BJ (cell line): Measurements from ENCODE around the gene SIGLEC1. TPM values are rescaled to one million over a fixed set of nuclear protein-coding genes. Genes with fewer than 3 reads are reported as not detected.

Source experiments
- CTCF ChIA-PET: fragments of 350-600 bp; formaldehyde crosslinking; extraction: SDS; loops from one replicate; lab custom pipeline; 2021; ENCODE audit warnings: antibody characterized with exemption, inconsistent platforms; lab: Yijun Ruan, JAX
- POLR2A ChIA-PET: fragments of 300-600 bp; sonication (Branson Sonifier 250); formaldehyde crosslinking; extraction: SDS; loops from one replicate; lab custom pipeline; 2021; ENCODE audit warnings: antibody characterized with exemption; lab: Charles Lee
- DNase-seq: peaks from one replicate; pipeline ENCODE4 v3.0.0-alpha.2; 2011; ENCODE audit warnings: low read depth
- H3K27me3 ChIP-seq: 2 replicates; pipeline ENCODE4 v1.6.0; 2011; ENCODE audit warnings: low read length; ENCODE audit not compliant: control insufficient read depth, insufficient read depth
- H3K36me3 ChIP-seq: 2 replicates; pipeline ENCODE4 v1.5.1; 2011; ENCODE audit warnings: low read length; ENCODE audit not compliant: control insufficient read depth, insufficient read depth
- H3K4me3 ChIP-seq: 2 replicates; pipeline ENCODE4 v1.5.1; 2011; ENCODE audit warnings: low read depth, mild to moderate bottlenecking, control low read depth, low read length
- polyA plus RNA-seq: library from polyadenylated mRNA; depleted of rRNA; stranded (reverse); fragments of >200 nt; gene quantifications from 2 replicates; pipeline ENCODE4 v1.2.3, GENCODE V29; 2011
- TF ChIP-seq, protein P1 (sequence below): IDR thresholded peaks from 2 replicates; pipeline ENCODE4 v1.5.1; 2011; ENCODE audit warnings: low read depth, mild to moderate bottlenecking, control low read depth, inconsistent platforms, low read length, moderate library complexity; ENCODE audit not compliant: insufficient read depth

SIGLEC1 gene
- polyA plus RNA-seq, 1 experiment = not detected

DNA sequence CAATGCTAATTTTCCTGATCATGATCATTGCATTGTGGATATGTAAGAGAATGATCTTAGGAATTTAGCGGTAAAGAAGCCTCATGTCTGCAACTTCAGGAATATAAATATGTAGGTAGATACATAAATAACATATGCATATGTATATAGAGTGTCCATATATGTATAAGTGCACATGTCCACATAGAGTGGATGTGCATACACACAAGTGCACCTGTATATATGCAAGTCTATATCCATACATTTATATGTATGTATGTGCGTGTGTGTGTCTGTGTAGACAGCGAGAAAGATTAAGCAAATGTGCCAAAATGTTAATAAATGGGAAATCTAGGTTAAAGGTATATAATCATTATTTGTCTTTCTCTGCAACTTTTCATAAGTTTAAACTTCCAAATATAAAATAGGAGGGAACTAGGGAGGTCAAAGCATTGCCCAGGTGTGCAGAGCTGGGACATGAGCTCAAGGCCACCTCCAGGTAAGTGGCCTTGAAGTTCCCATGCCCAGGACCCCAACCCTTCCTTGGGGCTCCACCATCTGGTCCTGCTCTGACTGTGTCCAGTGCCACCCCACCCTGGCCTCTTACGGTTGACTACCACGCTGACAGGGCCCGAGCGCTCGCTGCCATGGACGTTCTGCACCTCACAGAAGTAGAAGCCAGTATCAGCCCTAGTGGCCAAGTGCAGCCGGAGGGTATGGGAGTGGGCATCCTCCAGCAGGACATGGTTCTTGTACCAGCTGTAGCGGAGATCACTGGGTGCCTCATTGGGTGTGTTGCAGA, 9.6 kb downstream of the SIGLEC1 start:
- H3K27me3 ChIP-seq = peaks cover 2% of the 10 kb centered on the region

DNA sequence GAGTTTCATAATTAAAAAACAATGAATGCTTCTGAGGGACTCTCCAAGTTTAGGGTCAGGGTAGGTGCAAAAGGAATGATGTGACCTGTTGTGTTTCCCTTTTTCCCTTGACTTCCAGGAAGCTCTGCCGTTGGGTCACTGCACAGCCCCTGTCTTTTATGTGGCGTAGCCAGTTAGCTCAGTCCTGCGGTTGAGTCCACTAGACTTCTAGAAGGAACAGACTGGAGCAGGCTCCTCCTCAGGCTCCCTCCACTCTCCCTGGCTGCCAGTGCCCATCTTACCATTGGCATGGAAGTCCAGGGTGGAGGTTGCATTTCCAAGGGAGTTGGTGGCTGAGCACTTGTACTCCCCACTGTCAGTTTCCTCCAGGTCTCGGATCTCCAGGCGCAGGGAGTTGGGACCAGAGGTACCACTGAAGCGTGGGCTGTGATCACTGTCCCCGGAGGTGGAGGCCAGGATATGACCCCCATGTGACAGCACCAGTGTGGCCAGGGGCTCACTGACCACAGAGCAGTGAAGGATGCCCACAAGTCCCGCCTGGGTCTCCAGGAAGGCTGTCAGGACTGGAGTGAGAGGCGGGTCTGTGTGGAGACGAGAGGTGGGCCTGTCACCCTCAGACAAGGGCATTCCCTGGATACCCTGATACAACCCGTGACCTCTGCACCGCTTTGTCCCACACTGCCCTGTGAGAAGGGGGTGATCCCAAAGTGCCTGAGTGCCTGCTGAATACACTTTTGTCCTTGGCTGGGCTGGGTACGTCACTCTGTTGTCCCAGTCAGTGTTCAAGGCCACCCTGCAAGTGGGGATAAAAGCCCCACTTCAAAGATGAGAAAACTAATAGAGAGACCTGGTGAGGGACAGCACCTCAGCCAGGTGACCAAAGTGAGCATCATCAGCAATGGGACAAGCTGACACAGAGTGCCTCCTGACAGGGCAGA, 11.1 kb downstream of the SIGLEC1 start:
- H3K27me3 ChIP-seq = peaks cover 2% of the 10 kb centered on the region; the same call in 1 of the 2 replicates
- no peak overlapping the region for H3K4me3 ChIP-seq
- ChIA-PET CTCF (interaction anchor here (1.1 to 7.6 kb wide), 4 partner anchors 10 to 85 kb away, joined by 3 to 75 read pairs (median 28); partner anchors contain the start of genes CENPB and SIGLEC1), POLR2A (no interaction called here)
- no peak for DNase-seq
- TF ChIP-seq, protein P1, sequence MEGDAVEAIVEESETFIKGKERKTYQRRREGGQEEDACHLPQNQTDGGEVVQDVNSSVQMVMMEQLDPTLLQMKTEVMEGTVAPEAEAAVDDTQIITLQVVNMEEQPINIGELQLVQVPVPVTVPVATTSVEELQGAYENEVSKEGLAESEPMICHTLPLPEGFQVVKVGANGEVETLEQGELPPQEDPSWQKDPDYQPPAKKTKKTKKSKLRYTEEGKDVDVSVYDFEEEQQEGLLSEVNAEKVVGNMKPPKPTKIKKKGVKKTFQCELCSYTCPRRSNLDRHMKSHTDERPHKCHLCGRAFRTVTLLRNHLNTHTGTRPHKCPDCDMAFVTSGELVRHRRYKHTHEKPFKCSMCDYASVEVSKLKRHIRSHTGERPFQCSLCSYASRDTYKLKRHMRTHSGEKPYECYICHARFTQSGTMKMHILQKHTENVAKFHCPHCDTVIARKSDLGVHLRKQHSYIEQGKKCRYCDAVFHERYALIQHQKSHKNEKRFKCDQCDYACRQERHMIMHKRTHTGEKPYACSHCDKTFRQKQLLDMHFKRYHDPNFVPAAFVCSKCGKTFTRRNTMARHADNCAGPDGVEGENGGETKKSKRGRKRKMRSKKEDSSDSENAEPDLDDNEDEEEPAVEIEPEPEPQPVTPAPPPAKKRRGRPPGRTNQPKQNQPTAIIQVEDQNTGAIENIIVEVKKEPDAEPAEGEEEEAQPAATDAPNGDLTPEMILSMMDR = no peak
- no peaks in the 10 kb centered on the region for H3K36me3 ChIP-seq

More for the DNA sequence above, 9.6 kb downstream of the SIGLEC1 start:
- TF ChIP-seq, protein P1 = no peak
- ChIA-PET CTCF (interaction anchor here (1.0 to 7.6 kb wide), 3 partner anchors 15 to 25 kb away, joined by 3 to 75 read pairs (median 5); no protein-coding TSS in a partner anchor), POLR2A (no interaction called here)
- DNase-seq = no peak
- Histone ChIP-seq H3K36me3 (no peaks in the 10 kb centered on the region), H3K4me3 (no peak overlapping the region)

DNA sequence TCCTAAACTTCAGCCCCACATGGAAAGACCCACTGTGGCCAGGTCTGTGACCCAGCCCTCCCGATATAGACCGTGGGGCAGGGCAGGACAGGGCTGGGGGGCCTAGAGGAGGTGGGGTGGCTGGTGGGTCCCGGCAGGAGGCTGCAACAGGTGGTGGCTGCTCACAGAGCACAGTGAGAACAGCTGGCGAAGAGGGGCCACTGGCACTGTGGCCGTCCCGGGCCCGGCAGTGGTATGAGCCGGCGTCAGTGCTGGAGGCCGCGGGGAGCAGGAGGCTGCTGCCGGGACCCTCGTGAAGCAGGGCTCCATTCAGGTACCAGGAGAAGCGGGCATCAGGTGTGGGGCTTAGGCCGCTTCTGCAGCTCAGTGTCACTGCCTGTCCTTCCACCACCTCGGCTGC, 13.4 kb downstream of the SIGLEC1 start:
- TF ChIP-seq, protein P1 = no peak

DNA sequence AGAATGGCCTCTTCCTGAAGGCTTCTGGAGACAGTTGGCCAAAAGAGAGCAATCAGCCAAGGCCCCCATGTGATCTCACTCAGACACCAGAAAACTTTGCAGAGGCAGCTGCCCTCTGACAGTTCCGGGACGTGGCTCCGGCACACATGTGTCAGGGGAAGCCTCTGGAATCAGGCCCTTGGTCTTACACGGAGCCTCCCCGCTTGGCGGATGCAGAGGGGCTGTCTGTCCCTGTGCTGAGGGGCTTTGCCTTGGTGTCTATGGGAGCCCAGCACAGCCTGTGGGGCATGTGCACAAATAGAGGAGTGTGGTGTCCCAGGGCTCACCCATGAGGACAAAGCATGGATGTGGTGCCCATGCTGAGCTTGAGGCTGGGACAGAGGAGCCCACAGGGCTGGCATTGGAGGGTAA, 13.8 kb downstream of the SIGLEC1 start:
- Histone ChIP-seq H3K36me3 (no peaks in the 10 kb centered on the region), H3K4me3 (no peak overlapping the region), H3K27me3 (peaks cover 2% of the 10 kb centered on the region; the same call in 1 of the 2 replicates)
- CTCF ChIA-PET = interaction anchor here (1.1 to 5.2 kb wide), 8 partner anchors 9 to 136 kb away, joined by 3 to 45 read pairs (median 8); partner anchors contain the start of gene SIGLEC1
- TF ChIP-seq, protein P1 = no peak
- DNase-seq = no peak
- POLR2A ChIA-PET = no interaction called here

More for the DNA sequence above, 13.4 kb downstream of the SIGLEC1 start:
- ChIA-PET POLR2A (interaction anchor here (0.6 kb wide), 1 partner anchor 17 kb away, joined by 3 read pairs; no protein-coding TSS in a partner anchor), CTCF (interaction anchor here (0.6 to 5.2 kb wide), 7 partner anchors 9 to 52 kb away, joined by 3 to 45 read pairs (median 8); partner anchors contain the start of gene SIGLEC1)
- H3K27me3 ChIP-seq = peaks cover 2% of the 10 kb centered on the region; the same call in 1 of the 2 replicates
- DNase-seq = no peak
- H3K36me3 ChIP-seq = no peaks in the 10 kb centered on the region
- H3K4me3 ChIP-seq = no peak overlapping the region
